ENCODE results near the gene KATNA1. TPM values are rescaled to one million over a fixed set of nuclear protein-coding genes. Genes with fewer than 3 reads are reported as not detected.

Gene KATNA1
- total and polyA plus RNA-seq, 9 of the 15 experiments (the other 6 are each of a cell fraction or from before 2014, with no cell fraction given), result 22.5 to 76.9 (median 45.0) TPM

GRCh38 chr6:149565527-149566409, 82.7 kb downstream of the KATNA1 start, which contains the start of gene GINM1 (continued):
- TF ChIP-seq ZNF395 (CRISPR knock-in tag; IDR thresholded peaks at IDR 0.05) (peak; percentile 60; the same call in 1 of the 2 replicates), BDP1 (IDR thresholded peaks at IDR 0.05; ENCODE audit: insufficient read depth, insufficient read length) (no peak), NELFE (IDR thresholded peaks at IDR 0.05; ENCODE audit: insufficient read depth, insufficient read length) (no peak), ARID2 (IDR thresholded peaks at IDR 0.05) (0 out of 2 replicates have a peak, but pooled peaks have one; percentile 6), ARID4B (CRISPR knock-in tag; IDR thresholded peaks at IDR 0.05) (peak; percentile 48; the same call in 1 of the 2 replicates), RBM34 (IDR thresholded peaks at IDR 0.05; ENCODE audit: borderline replicate concordance, insufficient read depth, low read length) (no peak), TRIM25 (IDR thresholded peaks at IDR 0.05; ENCODE audit: borderline replicate concordance) (no peak), IRF2 (CRISPR knock-in tag; IDR thresholded peaks at IDR 0.05) (no peak), CREB5 (CRISPR knock-in tag; IDR thresholded peaks at IDR 0.05) (no peak), ZBTB34 (CRISPR knock-in tag; IDR thresholded peaks at IDR 0.05) (no peak), ZNF445 (CRISPR knock-in tag; IDR thresholded peaks at IDR 0.05; ENCODE audit: low read depth) (no peak), U2AF2 (optimal IDR thresholded peaks at IDR 0.05; ENCODE audit: low read depth, low read length) (no peak), HOXB6 (CRISPR knock-in tag; IDR thresholded peaks at IDR 0.05; ENCODE audit: borderline replicate concordance) (no peak), GATAD2A (IDR thresholded peaks at IDR 0.05) (0 out of 2 replicates have a peak, but pooled peaks have one; percentile 45), ZSCAN32 (CRISPR knock-in tag; IDR thresholded peaks at IDR 0.05) (no peak), ZNF584 (CRISPR knock-in tag; IDR thresholded peaks at IDR 0.05; ENCODE audit: low read depth) (no peak)
